Thymus (tissue), 11 donors: ENCODE results near the gene STARD6. TPM values are rescaled to one million over a fixed set of nuclear protein-coding genes. Genes with fewer than 3 reads are reported as not detected.
"Not testable (repeated sequence)": the region's sequence is repeated elsewhere in the genome, so short reads cannot be mapped to it uniquely, and the experiment has no call there.

ENCODE experiments used
- DNase-seq, 9 donors: peaks; one replicate each; pipeline ENCODE4 v3.0.0-alpha.2; 2013; ENCODE audit warnings: low spot score in 9 of 9, low read depth in 6 of 9, missing footprints in 1 of 9
- H3K27ac ChIP-seq, 2 donors: one replicate each; pipeline ENCODE4 v1.5.1; 2013; ENCODE audit warnings: control low read depth in 1 of 2, low read depth in 1 of 2, low read length in 1 of 2, mild to moderate bottlenecking in 1 of 2, moderate library complexity in 1 of 2
- H3K27me3 ChIP-seq, 2 donors: one replicate each; pipeline ENCODE4 v1.5.1; 2013; ENCODE audit warnings: low read length in 1 of 2; ENCODE audit not compliant: control insufficient read depth in 2 of 2, insufficient read depth in 1 of 2
- H3K36me3 ChIP-seq, 2 donors: one replicate each; pipeline ENCODE4 v1.5.1; 2013; ENCODE audit warnings: low read length in 1 of 2, mild to moderate bottlenecking in 1 of 2, moderate library complexity in 1 of 2; ENCODE audit not compliant: control insufficient read depth in 2 of 2, insufficient read depth in 2 of 2
- H3K4me1 ChIP-seq, 2 donors: one replicate each; pipeline ENCODE4 v1.5.1; 2013; ENCODE audit warnings: low read length in 2 of 2; ENCODE audit not compliant: control insufficient read depth in 2 of 2, insufficient read depth in 2 of 2
- H3K4me3 ChIP-seq, 2 donors: one replicate each; pipeline ENCODE4 v1.5.1; 2013; ENCODE audit warnings: low read length in 2 of 2, control low read depth in 1 of 2, mild to moderate bottlenecking in 1 of 2
- H3K9me3 ChIP-seq, 2 donors: one replicate each; pipeline ENCODE4 v1.5.1; 2013; ENCODE audit warnings: low read length in 1 of 2, mild to moderate bottlenecking in 1 of 2; ENCODE audit not compliant: control insufficient read depth in 2 of 2, insufficient read depth in 1 of 2
- WGBS: extraction: QIAGEN DNeasy Blood & Tissue Kit; methylation state at CpG from one replicate; pipeline ENCODE4 v1.1.7; 2013; 5-methylcytosine and 5-hydroxymethylcytosine counted together
- polyA plus RNA-seq: library from polyadenylated mRNA; stranded (reverse); fragments of 200-250 nt; gene quantifications from one replicate; pipeline ENCODE4 v1.2.3, GENCODE V29; 2013
- total RNA-seq: library from RNA; stranded (reverse); fragments of 120-200 nt; gene quantifications from one replicate; pipeline ENCODE4 v1.2.4, GENCODE V29; 2013
- donor health status: healthy.

Gene STARD6
- total and polyA plus RNA-seq, 2 donors, result 0.09 to 0.21 TPM

- Histone ChIP-seq H3K9me3 (no peaks in the 10 kb centered on the region), H3K4me1 (peaks cover 0 to 2% of the 10 kb centered on the region in 2 donors), H3K27me3 (no peaks in the 10 kb centered on the region), H3K4me3 (no peak overlapping the region), H3K36me3 (no peaks in the 10 kb centered on the region), H3K27ac (no peak overlapping the region)
- no peak for DNase-seq
- 99% methylated on average over 3 of the region's 3 CpGs for WGBS
Observed at GRCh38 chr18:54387631-54388030, 30.0 kb upstream of the STARD6 start.

GRCh38 chr18:54386800-54387495 lies 29.3 kb upstream of the STARD6 start:
- WGBS, result 98% methylated on average over 23 of the region's 23 CpGs

GRCh38 chr18:54386043-54386442 lies 28.4 kb upstream of the STARD6 start:
- no peak for DNase-seq
- Histone ChIP-seq H3K4me1 (peaks cover 0 to 2% of the 10 kb centered on the region in 2 donors), H3K36me3 (no peaks in the 10 kb centered on the region), H3K27me3 (no peaks in the 10 kb centered on the region), H3K4me3 (no peak overlapping the region), H3K27ac (no peak overlapping the region), H3K9me3 (no peaks in the 10 kb centered on the region)
- WGBS, result 89% methylated on average over 4 of the region's 4 CpGs

More at GRCh38 chr18:54386800-54387495, 29.3 kb upstream of the STARD6 start:
- not testable (repeated sequence) for H3K36me3 ChIP-seq, H3K4me3 ChIP-seq, H3K27ac ChIP-seq, DNase-seq, H3K27me3 ChIP-seq, H3K9me3 ChIP-seq, H3K4me1 ChIP-seq

GRCh38 chr18:54382733-54383252 lies 25.1 kb upstream of the STARD6 start:
- 96% methylated on average over 8 of the region's 8 CpGs for WGBS
- Histone ChIP-seq H3K36me3 (no peaks in the 10 kb centered on the region), H3K4me1 (no peaks in the 10 kb centered on the region), H3K27me3 (no peaks in the 10 kb centered on the region), H3K4me3 (no peak overlapping the region), H3K9me3 (no peaks in the 10 kb centered on the region), H3K27ac (no peak overlapping the region)
- no peak for DNase-seq

- 97% methylated on average over 3 of the region's 3 CpGs for WGBS
- no peak overlapping the region for H3K4me3 ChIP-seq
- no peaks in the 10 kb centered on the region for H3K9me3 ChIP-seq
- H3K27me3 ChIP-seq, result no peaks in the 10 kb centered on the region
- H3K4me1 ChIP-seq, result no peaks in the 10 kb centered on the region
- no peak overlapping the region for H3K27ac ChIP-seq
- no peaks in the 10 kb centered on the region for H3K36me3 ChIP-seq
- no peak for DNase-seq
Observed at GRCh38 chr18:54382076-54382475, 24.4 kb upstream of the STARD6 start.

GRCh38 chr18:54381640-54382039 lies 24.0 kb upstream of the STARD6 start:
- WGBS, result 96% methylated on average over 2 of the region's 2 CpGs
- no peaks in the 10 kb centered on the region for H3K36me3 ChIP-seq
- H3K4me1 ChIP-seq, result no peaks in the 10 kb centered on the region
- H3K9me3 ChIP-seq, result no peaks in the 10 kb centered on the region
- no peak overlapping the region for H3K4me3 ChIP-seq
- no peaks in the 10 kb centered on the region for H3K27me3 ChIP-seq
- no peak for DNase-seq
- no peak overlapping the region for H3K27ac ChIP-seq

GRCh38 chr18:54378057-54378456 lies 20.4 kb upstream of the STARD6 start:
- Histone ChIP-seq H3K27ac (no peak overlapping the region), H3K4me1 (no peaks in the 10 kb centered on the region), H3K9me3 (no peaks in the 10 kb centered on the region), H3K4me3 (no peak overlapping the region), H3K36me3 (no peaks in the 10 kb centered on the region), H3K27me3 (no peaks in the 10 kb centered on the region)
- 98% methylated on average over 4 of the region's 4 CpGs for WGBS
- DNase-seq, result no peak

- H3K9me3 ChIP-seq, result no peaks in the 10 kb centered on the region
- H3K36me3 ChIP-seq, result peaks cover 0 to 6% of the 10 kb centered on the region in 2 donors
- no peak overlapping the region for H3K4me3 ChIP-seq
- no peak for DNase-seq
- 93% methylated on average over 3 of the region's 3 CpGs for WGBS
- peaks cover 7 to 8% of the 10 kb centered on the region in 2 donors for H3K4me1 ChIP-seq
- no peak overlapping the region for H3K27ac ChIP-seq
- no peaks in the 10 kb centered on the region for H3K27me3 ChIP-seq
Observed at GRCh38 chr18:54360406-54360805, 2.7 kb upstream of the STARD6 start.

- no peak overlapping the region for H3K27ac ChIP-seq
- DNase-seq, result no peak
- H3K4me3 ChIP-seq, result no peak overlapping the region
- WGBS, result 94% methylated on average over 6 of the region's 6 CpGs
- no peaks in the 10 kb centered on the region for H3K27me3 ChIP-seq
- peaks cover 0 to 6% of the 10 kb centered on the region in 2 donors for H3K36me3 ChIP-seq
- H3K4me1 ChIP-seq, result peaks cover 7 to 8% of the 10 kb centered on the region in 2 donors
- H3K9me3 ChIP-seq, result no peaks in the 10 kb centered on the region
Observed at GRCh38 chr18:54359233-54359632, 1.6 kb upstream of the STARD6 start.
